Posterior vena cava (tissue), 2 donors: Measurements from ENCODE around the gene PALB2. TPM values are rescaled to one million over a fixed set of nuclear protein-coding genes. Genes with fewer than 3 reads are reported as not detected.
"Not testable (repeated sequence)": the region's sequence is repeated elsewhere in the genome, so short reads cannot be mapped to it uniquely, and the experiment has no call there.

Experiments used
- DNase-seq: peaks from one replicate; pipeline ENCODE4 v3.0.0-alpha.2; 2020; ENCODE audit warnings: low spot score
- intact Hi-C, 2 donors: fragments of 100-400 bp; cut with DNase I; formaldehyde crosslinking; loops; one replicate each; pipeline versions ENCODE4 v1.14.1 to v1.14.2; 2022 to 2023
- total RNA-seq, 2 donors: library from RNA; stranded (reverse); fragmentation: NEBNext Ultra II Directional; extraction: Animal tissue kit (Norgen Biotek cat#: 25700); gene quantifications; one replicate each; pipeline ENCODE4 v1.2.1, GENCODE V29; 2021
- donor health status: DM: yes; HTN: yes; CAD: no.
- donor health status: DM: yes; HTN: yes; CAD: no.

PALB2 gene
- total RNA-seq, 2 donors from 2014 or later, result 7.7 to 10.2 TPM

- no peak for DNase-seq
Measured at GRCh38 chr16:23651943-23652468, 10.9 kb upstream of the PALB2 start.

GRCh38 chr16:23650674-23651416 is 9.7 kb upstream of the PALB2 start:
- intact Hi-C loops, result no loop called here
- no peak for DNase-seq

More at GRCh38 chr16:23651943-23652468, 10.9 kb upstream of the PALB2 start:
- intact Hi-C loops, result no loop called here

- DNase-seq, result no peak
- intact Hi-C loops, result no loop called here
Measured at GRCh38 chr16:23642246-23642774, 1.2 kb upstream of the PALB2 start.

- no peak for DNase-seq
- intact Hi-C loops, result no loop called here
Measured at GRCh38 chr16:23640615-23640930, 537 bp downstream of the PALB2 start.

GRCh38 chr16:23635958-23636357 is 5.2 kb downstream of the PALB2 start:
- intact Hi-C loops, result no loop called here
- DNase-seq, result no peak

GRCh38 chr16:23634461-23635036 is 6.6 kb downstream of the PALB2 start:
- DNase-seq, result no peak
- intact Hi-C loops, result no loop called here

- DNase-seq, intact Hi-C loops: not testable (repeated sequence)
Measured at GRCh38 chr16:23631874-23632273, 9.2 kb downstream of the PALB2 start.

GRCh38 chr16:23629516-23629915 is 11.6 kb downstream of the PALB2 start:
- DNase-seq, result no peak
- intact Hi-C loops, result no loop called here

- intact Hi-C loops, result no loop called here
- no peak for DNase-seq
Measured at GRCh38 chr16:23624092-23624491, 17.0 kb downstream of the PALB2 start.

GRCh38 chr16:23615805-23616204 is 25.3 kb downstream of the PALB2 start:
- intact Hi-C loops, result no loop called here
- no peak for DNase-seq

GRCh38 chr16:23611936-23612335 is 29.2 kb downstream of the PALB2 start:
- DNase-seq, result no peak
- intact Hi-C loops, result no loop called here

- DNase-seq, intact Hi-C loops: not testable (repeated sequence)
Measured at GRCh38 chr16:23610905-23611304, 30.2 kb downstream of the PALB2 start.

GRCh38 chr16:23609929-23610328 is 31.2 kb downstream of the PALB2 start:
- DNase-seq, result no peak
- intact Hi-C loops, result no loop called here

GRCh38 chr16:23608194-23608593 is 32.9 kb downstream of the PALB2 start:
- intact Hi-C loops, result no loop called here
- DNase-seq, result no peak

- intact Hi-C loops, result no loop called here
Measured at GRCh38 chr16:23607726-23608125, 33.4 kb downstream of the PALB2 start.

GRCh38 chr16:23597003-23597756 is 43.9 kb downstream of the PALB2 start:
- peak; percentile 50 for DNase-seq
- intact Hi-C loops, result no loop called here

More at GRCh38 chr16:23607726-23608125, 33.4 kb downstream of the PALB2 start:
- no peak for DNase-seq

- peak; percentile 97 for DNase-seq
- intact Hi-C loops, result no loop called here
Measured at GRCh38 chr16:23595951-23596720, 45.0 kb downstream of the PALB2 start, which contains the start of gene NDUFAB1. TSS of gene NDUFAB1 (minus strand) at chr16:23596316. CDS start at chr16:23596290, 26 bp downstream.

- DNase-seq, result no peak
- intact Hi-C loops, result no loop called here
Measured at GRCh38 chr16:23595246-23595950, 45.7 kb downstream of the PALB2 start.

GRCh38 chr16:23594186-23594585 is 46.9 kb downstream of the PALB2 start:
- DNase-seq, result peak; percentile 50
- intact Hi-C loops, result no loop called here
